GM21576 (cell line): ENCODE data around the gene TMEM120B.

Experiments used
- ATAC-seq: cut with Tn5 transposase; IDR thresholded peaks from one replicate; pipeline ENCODE4 v1.9.1; 2021; ENCODE audit warnings: mild to moderate bottlenecking, moderate library complexity; ENCODE audit not compliant: unreplicated experiment

TMEM120B gene

DNA sequence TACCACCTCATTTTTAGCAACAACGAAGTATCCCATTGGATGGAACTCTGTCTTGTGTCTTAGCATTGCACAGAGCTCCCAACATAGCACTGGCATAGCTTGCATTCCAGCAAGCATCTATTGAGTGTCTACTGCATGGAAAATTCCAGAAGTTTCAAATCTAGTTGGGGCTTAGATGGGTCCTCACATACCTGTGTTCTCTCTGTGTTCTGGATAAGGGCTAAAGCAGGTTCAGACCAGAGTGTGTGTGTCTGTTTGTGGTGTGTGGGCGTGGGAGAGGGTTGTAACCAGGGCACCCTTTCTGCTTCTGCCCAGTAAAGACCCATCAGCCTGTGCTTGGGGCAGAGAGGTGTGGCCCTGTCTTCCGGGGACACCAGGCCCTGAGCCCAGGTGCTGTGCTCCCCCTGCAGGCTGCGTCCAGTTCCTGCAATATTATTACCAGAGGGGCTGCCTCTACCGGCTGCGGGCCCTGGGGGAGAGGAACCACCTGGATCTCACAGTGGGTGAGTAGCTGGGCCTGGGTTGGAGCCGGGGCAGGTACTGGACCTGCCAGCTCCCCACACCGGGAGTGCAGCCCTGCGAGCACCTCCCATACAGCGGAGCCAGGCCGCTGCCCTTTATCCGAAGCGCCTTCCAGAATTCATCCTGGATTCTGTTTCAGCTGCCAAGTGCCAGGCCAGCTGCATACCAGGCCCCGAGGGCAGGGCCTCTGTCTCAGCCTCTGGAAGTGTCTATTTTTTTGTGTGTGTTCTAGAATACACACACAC, 60.6 kb downstream of the TMEM120B start:
- peak; percentile 77 for ATAC-seq

DNA sequence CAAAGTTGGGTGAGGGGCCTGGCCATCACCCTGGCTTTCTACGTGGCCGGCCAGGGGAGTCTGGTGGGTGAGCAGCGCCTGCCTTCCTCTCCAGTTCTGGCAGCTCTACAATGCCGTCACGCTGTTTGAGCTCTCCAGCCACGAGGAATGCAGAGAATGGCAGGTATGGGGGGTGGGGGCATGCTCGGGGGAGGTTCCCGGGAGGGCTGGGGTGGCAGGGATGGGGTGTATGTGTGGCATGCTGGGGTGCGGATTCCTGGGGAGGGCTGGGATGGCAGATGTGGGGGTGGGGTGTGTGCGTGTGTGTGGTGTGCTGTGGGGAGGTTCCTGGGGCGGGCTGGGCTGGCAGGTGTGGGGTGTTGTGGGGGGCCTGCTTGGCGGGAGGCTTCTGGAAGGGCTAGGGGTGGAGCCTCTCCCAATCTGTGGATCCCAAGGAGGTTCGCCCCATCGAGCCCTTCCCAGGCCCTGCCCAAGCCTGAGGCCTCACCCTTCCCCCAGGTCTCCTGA, 62.5 kb downstream of the TMEM120B start:
- no peak for ATAC-seq

DNA sequence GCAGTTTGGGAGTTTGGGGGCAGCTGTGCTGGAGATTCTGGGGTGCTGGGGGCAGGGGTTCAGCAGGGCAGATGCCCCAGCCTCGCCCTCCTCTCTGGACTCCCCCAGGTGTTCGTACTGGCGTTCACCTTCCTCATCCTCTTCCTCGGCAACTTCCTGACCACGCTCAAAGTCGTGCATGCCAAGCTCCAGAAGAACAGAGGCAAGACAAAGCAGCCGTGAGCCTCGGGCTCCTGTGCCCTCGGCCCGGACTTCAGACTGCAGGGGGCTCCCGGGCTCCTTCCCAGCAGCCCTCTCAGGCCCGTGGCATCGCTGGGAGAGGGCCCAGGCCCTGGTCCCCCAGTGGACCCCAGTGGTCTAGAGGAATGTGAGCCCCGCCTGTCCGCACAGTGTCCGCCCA, 62.9 kb downstream of the TMEM120B start:
- no peak for ATAC-seq

GRCh38 chr12:121776190-121777098, 63.9 kb downstream of the TMEM120B start:
- peak; percentile 45 for ATAC-seq

DNA sequence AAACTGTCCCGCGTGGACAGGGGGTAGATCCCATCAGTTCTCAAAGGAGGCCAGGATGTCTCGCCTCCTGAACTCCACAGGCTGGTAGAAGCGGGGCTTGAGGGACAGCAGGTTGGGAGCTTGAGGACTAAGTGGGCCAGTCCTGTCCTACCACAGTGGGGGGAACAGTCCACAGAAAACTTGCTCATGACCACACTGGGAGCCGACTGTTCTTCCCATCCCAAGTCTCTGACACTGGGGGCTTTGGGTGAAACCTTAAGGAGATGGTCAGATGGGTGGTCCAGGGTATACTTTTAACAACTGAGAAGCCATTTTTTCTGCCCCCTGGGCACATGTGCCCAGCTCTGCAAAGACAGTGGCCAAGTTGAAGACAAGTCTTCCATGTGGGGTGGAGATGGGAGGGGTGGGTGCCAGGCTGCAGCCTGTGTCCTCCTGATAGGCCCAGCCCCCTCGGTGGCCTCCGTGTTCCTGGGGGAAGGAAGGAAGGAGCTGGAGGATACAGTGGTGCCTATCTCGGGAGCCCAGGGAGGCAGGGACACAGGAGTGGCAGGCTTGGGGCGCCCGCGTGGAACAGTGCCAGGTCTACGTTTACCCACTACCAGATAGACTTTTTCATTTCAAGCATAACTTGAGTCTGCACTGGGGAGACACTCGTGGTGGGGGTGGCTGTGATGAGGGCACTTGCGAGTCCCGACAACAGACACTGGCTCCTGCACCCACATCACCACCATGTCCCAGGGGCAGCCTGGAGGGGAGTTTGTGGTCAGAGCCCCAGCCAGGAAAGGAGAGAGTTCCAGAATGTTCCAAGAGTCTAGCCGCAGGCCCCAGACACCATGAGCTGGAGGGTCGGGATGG, 66.2 kb downstream of the TMEM120B start:
- ATAC-seq, result no peak

DNA sequence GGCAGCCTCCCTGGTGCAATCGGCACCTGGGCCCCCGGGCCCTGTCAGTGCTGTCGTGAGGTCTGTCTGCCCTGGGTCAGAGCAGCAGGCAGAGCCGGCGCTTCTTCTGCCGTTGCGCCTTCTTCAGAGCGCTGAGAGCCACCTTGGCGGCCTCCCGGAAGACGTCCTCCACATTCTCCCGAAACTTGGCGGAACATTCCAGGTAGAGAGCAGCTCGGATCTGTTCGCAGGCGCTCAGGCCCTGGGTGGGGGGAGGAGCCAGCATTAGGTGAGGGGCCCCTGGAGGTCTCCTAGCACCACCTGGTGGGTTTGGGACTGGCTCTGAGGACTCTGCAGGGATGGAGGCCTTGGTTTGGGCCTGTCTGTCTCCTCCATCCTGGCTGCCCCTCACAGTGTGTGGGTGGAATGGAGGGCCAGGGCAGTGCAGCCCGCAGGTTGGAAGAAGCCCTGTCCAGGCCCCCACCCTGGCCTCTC, 66.9 kb downstream of the TMEM120B start:
- no peak for ATAC-seq

DNA sequence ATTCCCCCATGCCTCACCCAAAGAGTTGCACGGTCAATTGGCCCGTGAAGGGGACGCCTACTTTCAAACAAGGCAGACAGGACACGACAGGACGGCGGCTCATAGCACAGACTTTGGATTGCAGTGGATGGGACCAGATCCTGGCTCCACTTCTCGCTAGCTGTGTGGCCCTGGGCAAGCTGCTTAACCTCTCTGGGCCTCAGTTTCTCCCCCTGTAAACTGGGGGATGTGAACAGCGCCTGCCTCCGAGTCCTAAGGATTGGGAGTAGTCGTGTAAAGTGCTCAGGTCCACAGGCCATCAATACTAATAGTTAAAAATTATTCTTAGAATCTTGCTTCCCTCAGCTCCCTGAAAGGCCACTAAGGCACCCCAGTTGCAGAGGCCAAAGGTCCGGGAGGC, 67.9 kb downstream of the TMEM120B start:
- no peak for ATAC-seq

GRCh38 chr12:121781484-121781997, 69.0 kb downstream of the TMEM120B start:
- peak; percentile 22 for ATAC-seq

- ATAC-seq, result peak; percentile 44
Observed at GRCh38 chr12:121781998-121782979, 69.7 kb downstream of the TMEM120B start.

- ATAC-seq, result no peak
Observed at GRCh38 chr12:121783766-121784165, 71.2 kb downstream of the TMEM120B start.

DNA sequence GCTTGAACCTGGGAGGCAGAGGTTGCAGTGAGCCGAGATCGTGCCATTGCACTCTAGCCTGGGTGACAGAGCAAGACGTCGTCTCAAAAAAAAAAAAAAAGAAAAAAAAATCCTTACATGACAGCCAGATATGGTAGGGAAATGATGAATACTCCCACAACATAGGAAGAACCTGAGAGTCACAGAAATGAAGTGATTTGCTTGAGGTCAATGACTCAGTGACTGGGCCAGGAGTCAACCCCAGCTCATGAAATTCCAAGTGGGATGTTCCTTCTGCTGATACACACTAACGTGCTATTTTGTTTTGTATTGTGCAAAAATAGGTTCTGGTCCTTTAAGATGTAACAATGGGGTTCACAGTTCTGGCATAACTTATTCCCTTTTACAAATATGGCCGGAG, 71.9 kb downstream of the TMEM120B start:
- no peak for ATAC-seq

DNA sequence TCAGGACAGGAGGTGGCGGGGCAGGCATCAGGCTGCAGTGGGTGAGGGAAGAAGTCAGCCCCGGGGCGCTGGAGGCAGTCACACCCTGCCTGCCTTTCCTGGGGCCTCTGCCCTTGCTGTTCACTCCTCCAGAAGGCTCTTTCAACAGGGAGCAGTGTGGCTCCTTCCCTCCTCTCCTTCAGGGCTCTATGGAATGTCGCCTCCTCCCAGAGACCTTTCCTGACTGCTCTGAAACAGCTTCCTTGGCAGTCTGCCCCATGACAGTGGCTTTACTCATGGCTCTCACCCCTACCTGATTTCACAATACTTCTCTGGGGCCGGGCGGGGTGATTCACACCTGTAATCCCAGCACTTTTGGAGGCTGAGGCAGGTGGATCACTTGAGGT, 73.9 kb downstream of the TMEM120B start:
- no peak for ATAC-seq

DNA sequence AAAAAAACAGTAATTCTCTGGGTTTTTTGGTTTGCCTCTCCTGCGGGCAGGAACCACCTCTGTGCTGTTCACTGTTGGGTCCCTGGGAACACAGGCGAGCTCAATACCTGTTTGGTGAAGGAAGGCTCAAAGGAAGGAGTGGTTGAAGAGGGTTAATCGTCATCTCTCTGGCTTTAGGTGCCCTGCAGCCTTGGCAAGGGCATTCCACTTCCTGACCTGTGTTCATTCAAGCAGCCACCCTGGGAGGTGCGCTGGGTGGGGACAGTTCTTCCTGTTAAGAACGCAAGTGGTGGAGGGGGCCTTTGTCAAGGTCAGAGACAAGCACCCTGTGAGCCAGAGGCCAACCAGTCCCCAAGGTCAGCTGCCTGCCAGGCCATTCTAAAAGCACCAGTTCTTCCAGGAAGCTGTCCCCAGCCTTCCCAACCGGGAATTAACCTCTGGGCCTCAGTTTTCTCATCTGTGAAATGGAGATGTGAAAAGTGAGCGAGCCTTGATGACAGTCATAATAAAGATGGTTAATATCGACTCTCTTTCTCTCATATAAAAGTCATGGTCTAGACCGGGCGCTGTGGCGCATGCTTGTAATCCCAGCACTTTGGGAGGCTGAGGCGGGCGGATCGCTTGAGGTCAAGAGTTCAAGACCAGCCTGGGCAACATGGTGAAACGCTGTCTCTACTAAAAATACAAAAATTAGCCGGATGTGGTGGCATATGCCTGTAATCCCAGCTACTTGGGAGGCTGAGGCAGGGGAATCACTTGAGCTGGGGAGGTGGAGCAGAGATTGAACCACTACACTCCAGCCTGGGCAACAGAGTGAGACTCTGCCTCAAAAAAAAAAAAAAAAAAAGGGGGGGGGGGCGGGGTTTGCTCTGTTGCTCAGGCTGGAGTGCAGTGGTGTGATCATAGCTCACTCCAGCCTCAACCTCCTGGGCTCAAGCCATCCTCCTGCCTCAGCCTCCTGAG, 74.8 kb downstream of the TMEM120B start:
- no peak for ATAC-seq

- no peak for ATAC-seq
Observed at GRCh38 chr12:121788176-121788818, 75.7 kb downstream of the TMEM120B start.

DNA sequence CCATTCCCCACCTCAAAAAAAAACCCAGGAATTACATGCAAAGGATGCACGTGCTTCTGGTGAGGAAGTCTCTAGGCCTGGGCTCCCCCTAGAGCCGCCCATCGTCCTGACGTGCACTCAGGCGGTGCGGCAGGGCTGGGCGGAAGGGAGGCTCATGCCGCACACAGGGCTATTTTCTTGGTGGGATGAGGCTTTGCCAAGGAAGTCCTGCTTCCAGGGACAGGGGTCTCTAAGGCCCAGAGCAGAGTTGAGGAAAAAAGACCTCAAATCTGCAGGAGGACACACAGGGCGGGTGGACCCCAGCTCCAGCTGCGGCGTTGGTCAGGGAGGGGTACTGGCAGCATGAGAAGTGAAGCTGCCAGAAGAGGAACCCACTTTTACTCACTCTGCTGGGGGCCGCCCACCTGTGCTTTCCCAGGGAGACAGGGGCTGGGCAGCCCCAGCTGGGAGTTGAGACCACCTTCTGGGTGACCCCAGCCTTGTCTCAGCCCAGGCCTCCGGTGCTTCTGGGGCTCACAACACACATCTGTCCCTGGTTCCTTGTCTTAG, 76.8 kb downstream of the TMEM120B start:
- peak; percentile 6 for ATAC-seq

DNA sequence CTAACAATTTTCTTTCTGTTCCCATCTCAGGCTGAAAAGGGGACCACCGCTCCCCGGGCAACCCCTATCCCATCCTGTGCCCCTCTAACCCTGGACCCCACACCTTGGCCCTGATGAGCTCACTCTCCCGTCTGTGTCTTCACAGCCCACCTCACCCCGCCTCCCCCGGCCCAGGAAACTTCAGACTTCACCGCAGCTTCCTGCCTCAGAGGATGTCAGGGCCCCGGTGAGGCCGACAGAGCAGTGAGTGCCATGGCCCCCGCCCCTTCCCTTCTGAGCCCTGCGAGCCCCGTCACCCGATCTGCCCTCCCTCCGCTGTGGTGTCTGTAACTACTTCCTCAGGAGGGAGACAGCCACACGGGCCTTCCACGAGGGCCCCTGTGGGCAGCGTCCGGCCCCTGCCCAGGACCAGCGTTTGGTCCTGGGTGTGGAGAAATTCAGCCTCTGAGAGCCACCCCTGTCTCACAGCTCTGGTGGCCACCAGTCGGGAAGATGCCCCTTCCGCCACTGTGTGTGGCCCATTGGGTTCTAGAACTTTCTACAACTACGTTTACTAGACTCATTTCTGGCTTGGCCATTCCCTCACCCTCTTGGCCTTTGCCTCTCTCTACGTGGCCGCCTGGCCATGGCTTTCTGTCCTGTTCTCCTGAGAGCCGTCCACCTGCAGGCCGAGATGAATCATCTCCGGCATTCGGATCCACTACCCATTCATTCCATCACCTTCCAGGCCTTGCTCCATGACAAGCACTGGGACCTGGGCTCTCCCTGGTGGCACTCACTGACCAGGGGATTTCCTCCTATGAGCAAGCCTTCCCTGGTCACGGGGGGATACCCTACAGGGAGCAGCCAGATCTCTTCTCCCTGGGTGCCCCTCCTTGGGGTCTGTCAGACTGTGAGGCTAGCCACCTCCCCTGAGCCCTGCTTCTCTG, 77.5 kb downstream of the TMEM120B start:
- peak; percentile 38 for ATAC-seq
